Measurements from ENCODE around the gene NOTCH2.

The NOTCH2 gene

DNA sequence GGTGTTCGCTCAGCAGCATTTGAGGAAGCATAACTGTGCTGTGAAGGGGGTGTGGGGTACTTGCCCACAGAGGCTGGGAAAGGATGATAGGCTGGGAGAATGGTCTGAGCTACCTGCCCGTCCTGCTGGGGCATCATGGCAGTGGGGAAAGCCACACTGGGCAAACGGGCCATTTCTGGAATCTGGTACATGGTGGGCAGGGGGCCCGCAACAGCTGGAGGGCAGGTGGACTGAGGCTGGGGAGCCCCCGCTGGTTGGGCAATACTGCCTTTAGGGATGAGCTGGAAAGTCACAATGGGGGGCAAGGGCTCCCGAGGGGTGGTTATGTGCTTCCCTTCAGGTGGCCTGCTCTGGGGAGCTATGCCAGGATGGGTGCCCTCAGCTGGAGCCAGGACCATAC, 153.9 kb downstream of the NOTCH2 start:
- Histone ChIP-seq H3K4me1 (0 out of 20 replicates have a peak, but pooled peaks cover 0 to 4% (median 0%) of the 10 kb centered on the region in 10 experiments), H3K9me3 (replicated peaks in 1 of 11) (peaks cover 0 to 14% (median 0%) of the 10 kb centered on the region in 11 experiments; a peak in 2 of 22 replicates), H4K20me1 (peaks cover 0 to 44% (median 0%) of the 10 kb centered on the region in 11 experiments; a peak in 2 of 22 replicates), H3K4me2 (no peak overlapping the region), H3K9ac (no peak overlapping the region), H3K4me3 (no peak overlapping the region), H3K36me3 (peaks cover 78 to 98% (median 85%) of the 10 kb centered on the region in 11 experiments), H3K27ac (no peak overlapping the region), H3K27me3 (no peaks in the 10 kb centered on the region)
- no peak for TF ChIP-seq Cebpa-rat (IDR thresholded peaks at IDR 0.05)

DNA sequence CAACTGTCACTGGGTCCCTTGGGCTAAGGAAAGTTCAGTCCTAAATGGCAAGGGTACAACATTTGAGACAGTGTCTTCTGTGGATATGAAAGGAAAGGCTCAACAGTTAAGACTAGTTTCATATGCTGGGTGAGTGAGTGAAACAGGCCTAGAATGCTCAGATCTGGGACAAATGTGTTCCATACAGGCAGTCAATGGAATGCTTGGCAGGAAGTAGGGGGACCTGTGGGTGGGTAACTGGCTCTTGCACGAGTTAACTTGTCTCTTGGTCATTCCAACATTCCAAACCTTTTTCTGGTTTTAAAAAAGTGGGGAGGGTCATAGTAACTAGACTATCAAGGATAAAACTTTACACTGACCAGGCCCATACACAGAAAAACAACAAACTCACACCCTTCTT, 155.4 kb downstream of the NOTCH2 start:
- Histone ChIP-seq H3K9ac (no peak overlapping the region), H3K36me3 (peaks cover 64 to 86% (median 72%) of the 10 kb centered on the region in 11 experiments), H3K27me3 (no peaks in the 10 kb centered on the region), H4K20me1 (peaks cover 0 to 44% (median 0%) of the 10 kb centered on the region in 11 experiments; a peak in 2 of 22 replicates), H3K4me2 (no peak overlapping the region), H3K27ac (no peak overlapping the region), H3K4me1 (0 out of 20 replicates have a peak, but pooled peaks cover 0 to 4% (median 0%) of the 10 kb centered on the region in 10 experiments), H3K9me3 (replicated peaks in 1 of 11) (peaks cover 0 to 14% (median 0%) of the 10 kb centered on the region in 11 experiments; a peak in 2 of 22 replicates), H3K4me3 (no peak overlapping the region)
- TF ChIP-seq Cebpa-rat (IDR thresholded peaks at IDR 0.05) = no peak

DNA sequence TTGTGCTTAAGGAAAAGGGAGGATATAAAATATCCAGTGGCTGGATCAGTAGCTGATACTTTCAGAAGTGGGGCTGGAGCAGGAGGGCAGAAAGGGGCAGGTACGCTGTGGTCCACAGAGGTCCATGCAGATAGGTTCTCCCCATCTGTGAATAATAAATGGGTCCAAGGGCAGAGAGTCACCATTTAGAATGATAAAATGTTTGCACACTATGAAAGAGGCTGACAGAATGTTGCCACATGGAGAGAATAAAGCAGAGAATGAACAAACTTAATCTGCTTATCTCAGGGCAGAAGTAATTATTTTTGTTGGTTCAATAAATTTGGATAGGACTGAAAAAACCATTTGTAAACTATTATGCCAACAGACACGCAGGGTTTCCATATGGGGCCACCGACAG, 156.5 kb downstream of the NOTCH2 start:
- 0 out of 20 replicates have a peak, but pooled peaks cover 0 to 3% (median 0%) of the 10 kb centered on the region in 10 experiments for H3K4me1 ChIP-seq
- TF ChIP-seq Cebpa-rat (IDR thresholded peaks at IDR 0.05) = no peak
- peaks cover 53 to 75% (median 61%) of the 10 kb centered on the region in 11 experiments for H3K36me3 ChIP-seq
- H3K9ac ChIP-seq = no peak overlapping the region
- no peaks in the 10 kb centered on the region for H3K27me3 ChIP-seq
- peaks cover 0 to 14% (median 0%) of the 10 kb centered on the region in 11 experiments; a peak in 2 of 22 replicates for H3K9me3 ChIP-seq (replicated peaks in 1 of 11)
- H3K4me2 ChIP-seq = no peak overlapping the region
- H3K4me3 ChIP-seq = no peak overlapping the region
- no peak overlapping the region for H3K27ac ChIP-seq
- H4K20me1 ChIP-seq = peaks cover 0 to 44% (median 0%) of the 10 kb centered on the region in 11 experiments; a peak in 2 of 22 replicates

DNA sequence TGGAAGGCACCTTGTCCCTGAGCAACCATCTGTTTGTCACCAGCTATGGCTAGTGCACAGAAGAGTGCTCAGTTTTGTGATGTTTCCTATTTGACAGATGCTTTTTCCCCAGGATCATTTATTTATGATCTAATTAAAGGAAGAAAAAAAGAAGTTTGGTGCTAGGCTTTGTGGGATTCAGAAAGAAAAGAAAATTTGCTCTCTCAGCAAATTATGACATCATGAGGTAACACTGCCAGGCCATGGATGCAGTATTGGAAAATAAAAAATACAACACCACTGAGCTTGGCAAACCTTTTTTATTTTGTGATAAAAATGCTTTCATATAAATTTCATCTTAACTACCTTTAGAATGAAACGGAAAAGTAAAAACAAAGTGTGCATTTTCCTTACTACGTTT, 157.7 kb downstream of the NOTCH2 start:
- no peaks in the 10 kb centered on the region for H3K4me1 ChIP-seq
- no peak overlapping the region for H3K4me3 ChIP-seq
- no peak overlapping the region for H3K4me2 ChIP-seq
- H3K27me3 ChIP-seq = no peaks in the 10 kb centered on the region
- no peak for TF ChIP-seq Cebpa-rat (IDR thresholded peaks at IDR 0.05)
- no peak overlapping the region for H3K27ac ChIP-seq
- H3K9ac ChIP-seq = no peak overlapping the region
- H3K36me3 ChIP-seq = peaks cover 41 to 63% (median 49%) of the 10 kb centered on the region in 11 experiments
- H4K20me1 ChIP-seq = peaks cover 0 to 44% (median 0%) of the 10 kb centered on the region in 11 experiments; a peak in 2 of 22 replicates
- H3K9me3 ChIP-seq (replicated peaks in 1 of 11) = peaks cover 0 to 14% (median 0%) of the 10 kb centered on the region in 11 experiments; a peak in 4 of 22 replicates

DNA sequence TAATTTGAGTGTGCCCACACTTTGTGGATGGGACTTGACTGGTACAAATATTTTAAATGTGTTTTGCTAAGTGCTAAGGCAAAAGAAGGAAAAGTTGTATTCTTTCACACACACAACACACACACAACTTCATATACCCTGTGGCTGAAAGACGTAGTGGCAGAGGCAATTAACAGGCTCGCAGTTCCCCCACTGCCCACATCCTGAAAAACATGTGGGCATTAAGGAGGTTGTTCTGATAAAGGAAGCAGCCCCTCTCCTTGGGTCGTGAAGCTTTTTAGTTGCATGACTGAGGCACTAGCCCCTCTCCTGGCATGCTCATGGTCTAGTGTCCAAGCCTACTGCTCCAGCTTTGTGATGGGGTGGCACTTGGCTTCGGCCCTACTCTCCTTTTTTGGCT, 158.8 kb downstream of the NOTCH2 start:
- Histone ChIP-seq H3K27me3 (no peaks in the 10 kb centered on the region), H4K20me1 (peaks cover 0 to 44% (median 0%) of the 10 kb centered on the region in 11 experiments; a peak in 2 of 22 replicates), H3K4me2 (no peak overlapping the region), H3K9ac (no peak overlapping the region), H3K4me3 (no peak overlapping the region), H3K9me3 (replicated peaks in 1 of 11) (peaks cover 0 to 15% (median 9%) of the 10 kb centered on the region in 11 experiments; a peak in 14 of 22 replicates), H3K27ac (no peak overlapping the region), H3K4me1 (no peaks in the 10 kb centered on the region), H3K36me3 (peaks cover 29 to 51% (median 37%) of the 10 kb centered on the region in 11 experiments)
- no peak for TF ChIP-seq Cebpa-rat (IDR thresholded peaks at IDR 0.05)

DNA sequence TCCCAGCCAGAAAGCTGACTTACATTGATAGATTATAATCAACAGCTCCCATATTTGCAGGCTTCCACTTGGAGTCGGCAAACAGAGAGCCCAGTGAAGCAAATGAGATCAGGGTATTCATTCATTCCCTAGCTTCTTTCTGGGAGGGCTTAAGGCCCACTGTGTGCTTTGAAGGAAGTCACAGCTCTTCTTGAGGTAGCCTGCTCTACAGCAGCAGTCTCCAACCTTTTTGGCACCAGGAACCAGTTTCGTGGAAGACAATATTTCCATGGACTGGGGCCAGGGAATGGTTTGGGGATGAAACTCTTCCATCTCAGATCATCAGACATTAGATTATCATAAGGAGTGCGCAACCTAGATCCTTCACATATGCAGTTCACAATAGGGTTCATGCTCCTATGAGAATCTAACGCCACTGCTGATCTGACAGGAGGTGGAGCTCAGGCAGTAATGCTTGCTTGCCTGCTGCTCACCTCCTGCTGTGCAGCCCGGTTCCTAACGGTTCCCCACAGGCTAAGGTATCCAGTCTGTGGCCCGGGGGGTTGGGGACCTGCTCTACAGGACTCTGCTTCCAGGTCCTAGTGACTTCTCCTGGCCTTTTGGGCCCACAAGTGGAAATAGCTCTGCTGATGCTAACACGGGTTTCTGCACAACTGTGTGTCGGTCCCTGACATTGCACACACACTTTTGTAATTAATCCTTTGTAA, 159.4 kb downstream of the NOTCH2 start:
- H3K4me1 ChIP-seq = no peaks in the 10 kb centered on the region
- H4K20me1 ChIP-seq = peaks cover 0 to 39% (median 0%) of the 10 kb centered on the region in 11 experiments; a peak in 2 of 22 replicates
- H3K36me3 ChIP-seq = peaks cover 24 to 45% (median 31%) of the 10 kb centered on the region in 11 experiments
- no peak overlapping the region for H3K9ac ChIP-seq
- H3K4me2 ChIP-seq = no peak overlapping the region
- H3K27ac ChIP-seq = no peak overlapping the region
- no peak overlapping the region for H3K4me3 ChIP-seq
- peaks cover 3 to 16% (median 12%) of the 10 kb centered on the region in 11 experiments; a peak in 17 of 22 replicates for H3K9me3 ChIP-seq (replicated peaks in 1 of 11)
- no peak for TF ChIP-seq Cebpa-rat (IDR thresholded peaks at IDR 0.05)
- H3K27me3 ChIP-seq = no peaks in the 10 kb centered on the region

DNA sequence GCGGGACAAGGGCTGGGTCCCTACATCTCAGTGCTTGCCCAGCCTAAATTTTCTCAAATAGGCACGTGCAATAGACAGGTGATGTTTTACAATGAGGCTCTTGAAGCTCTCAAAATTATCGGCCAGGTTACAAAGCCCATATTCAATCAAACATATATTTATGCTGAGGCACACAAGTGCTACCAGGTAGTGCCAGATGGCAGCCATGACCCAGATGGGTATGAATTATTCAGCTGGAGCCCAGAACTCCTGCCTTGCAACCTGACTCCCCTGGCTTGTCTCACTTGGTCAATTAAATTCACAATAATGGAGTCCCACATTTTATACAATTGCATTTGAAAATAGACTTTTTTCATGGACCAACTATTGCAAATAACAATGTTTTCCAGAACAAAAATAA, 160.8 kb downstream of the NOTCH2 start:
- Histone ChIP-seq H3K36me3 (peaks cover 10 to 32% (median 18%) of the 10 kb centered on the region in 11 experiments), H3K9ac (no peak overlapping the region), H3K27ac (no peak overlapping the region), H4K20me1 (peaks cover 0 to 26% (median 0%) of the 10 kb centered on the region in 11 experiments; a peak in 2 of 22 replicates), H3K4me1 (no peaks in the 10 kb centered on the region), H3K4me3 (no peak overlapping the region), H3K27me3 (no peaks in the 10 kb centered on the region), H3K4me2 (no peak overlapping the region), H3K9me3 (replicated peaks in 1 of 11) (peaks cover 8 to 21% (median 15%) of the 10 kb centered on the region in 11 experiments; a peak in 17 of 22 replicates)
- TF ChIP-seq Cebpa-rat (IDR thresholded peaks at IDR 0.05) = no peak

DNA sequence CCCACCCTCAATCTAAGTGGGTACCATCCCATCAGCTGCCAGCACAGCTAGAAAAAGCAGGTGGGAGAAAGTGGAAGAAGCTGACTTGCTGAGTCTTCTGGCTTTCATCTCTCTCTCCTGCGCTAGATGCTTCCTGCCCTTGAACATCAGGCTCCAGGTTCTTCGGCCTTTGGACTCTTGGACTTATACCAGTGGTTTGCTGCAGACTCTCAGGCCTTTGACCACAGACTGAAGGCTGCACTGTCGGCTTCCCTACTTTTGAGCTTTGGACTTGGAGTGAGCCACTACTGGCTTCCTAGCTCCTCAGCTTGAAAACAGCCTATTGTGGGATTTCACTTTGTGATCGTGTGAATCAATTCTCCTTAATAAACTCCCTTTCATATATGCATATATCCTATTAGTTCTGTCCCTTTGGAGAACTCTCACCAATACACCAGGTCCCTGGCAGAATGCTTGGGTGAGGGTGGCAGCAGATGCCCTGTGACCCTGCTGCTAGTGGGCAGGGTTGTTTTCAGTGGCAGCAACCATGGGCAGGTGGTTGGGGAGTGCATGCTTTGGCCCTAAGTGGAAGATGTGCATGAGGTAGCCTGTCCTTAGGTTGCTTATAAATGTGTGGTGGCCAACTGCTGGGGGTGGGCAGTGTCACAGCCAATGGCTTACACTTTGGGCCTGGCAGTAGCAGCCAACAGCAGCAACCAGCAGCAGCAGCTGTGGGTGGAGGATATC, 162.4 kb downstream of the NOTCH2 start:
- H4K20me1 ChIP-seq = peaks cover 0 to 12% (median 0%) of the 10 kb centered on the region in 11 experiments; a peak in 2 of 22 replicates
- H3K27me3 ChIP-seq = no peaks in the 10 kb centered on the region
- peaks cover 8 to 21% (median 15%) of the 10 kb centered on the region in 11 experiments; a peak in 17 of 22 replicates for H3K9me3 ChIP-seq (replicated peaks in 1 of 11)
- H3K4me1 ChIP-seq = no peaks in the 10 kb centered on the region
- H3K9ac ChIP-seq = no peak overlapping the region
- no peak overlapping the region for H3K4me3 ChIP-seq
- H3K27ac ChIP-seq = no peak overlapping the region
- H3K4me2 ChIP-seq = no peak overlapping the region
- TF ChIP-seq Cebpa-rat (IDR thresholded peaks at IDR 0.05) = no peak
- H3K36me3 ChIP-seq = peaks cover 0 to 16% (median 6%) of the 10 kb centered on the region in 11 experiments; a peak in 11 of 22 replicates

DNA sequence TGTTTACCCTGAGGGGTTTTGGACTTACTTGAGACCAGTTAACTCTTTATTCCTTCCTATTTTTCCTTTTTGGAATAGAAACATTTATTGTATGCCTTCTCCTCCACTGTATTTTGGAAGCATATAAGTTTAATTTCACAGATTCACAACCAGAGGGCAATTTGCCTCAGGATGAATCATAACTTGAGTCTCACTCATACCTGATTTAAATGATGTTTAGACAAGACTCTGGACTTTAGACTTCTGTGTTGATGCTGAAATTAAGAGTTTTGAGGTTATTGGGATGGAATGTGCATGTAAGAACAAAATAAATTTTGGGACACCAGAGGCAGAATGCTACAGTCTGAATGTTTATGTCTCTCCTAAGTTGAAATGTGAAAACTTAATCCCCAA, 166.0 kb downstream of the NOTCH2 start:
- Histone ChIP-seq H3K36me3 (no peaks in the 10 kb centered on the region), H3K4me3 (no peak overlapping the region), H3K9ac (no peak overlapping the region), H4K20me1 (no peaks in the 10 kb centered on the region), H3K9me3 (replicated peaks in 1 of 11) (peaks cover 8 to 21% (median 15%) of the 10 kb centered on the region in 11 experiments; a peak in 17 of 22 replicates), H3K4me1 (no peaks in the 10 kb centered on the region), H3K4me2 (no peak overlapping the region), H3K27me3 (no peaks in the 10 kb centered on the region), H3K27ac (no peak overlapping the region)
- TF ChIP-seq Cebpa-rat (IDR thresholded peaks at IDR 0.05) = no peak
